ENCODE data around the gene SIL1.
"Not testable (repeated sequence)": the region's sequence is repeated elsewhere in the genome, so short reads cannot be mapped to it uniquely, and the experiment has no call there.

The SIL1 gene

DNA sequence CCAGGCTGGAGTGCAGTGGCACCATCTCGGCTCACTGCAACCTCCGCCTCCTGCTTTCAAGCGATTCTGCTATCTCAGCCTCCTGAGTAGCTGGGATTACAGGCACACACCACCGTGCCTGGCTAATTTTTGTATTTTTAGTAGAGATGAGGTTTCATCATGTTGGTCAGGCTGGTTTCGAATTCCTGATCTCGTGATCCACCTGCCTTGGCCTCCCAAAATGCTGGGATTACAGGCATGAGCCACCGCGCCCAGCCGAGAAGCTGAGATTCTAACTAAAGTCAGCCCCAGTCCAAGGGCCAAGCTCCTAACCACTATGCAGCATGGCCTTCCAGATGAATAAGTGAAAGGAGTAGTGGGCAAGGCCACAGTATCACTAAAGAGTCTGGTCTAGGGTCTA is 20.9 kb downstream of the SIL1 start:
- not testable (repeated sequence) for DNase-seq (ENCODE audit: low read depth in 2 of 2)

DNA sequence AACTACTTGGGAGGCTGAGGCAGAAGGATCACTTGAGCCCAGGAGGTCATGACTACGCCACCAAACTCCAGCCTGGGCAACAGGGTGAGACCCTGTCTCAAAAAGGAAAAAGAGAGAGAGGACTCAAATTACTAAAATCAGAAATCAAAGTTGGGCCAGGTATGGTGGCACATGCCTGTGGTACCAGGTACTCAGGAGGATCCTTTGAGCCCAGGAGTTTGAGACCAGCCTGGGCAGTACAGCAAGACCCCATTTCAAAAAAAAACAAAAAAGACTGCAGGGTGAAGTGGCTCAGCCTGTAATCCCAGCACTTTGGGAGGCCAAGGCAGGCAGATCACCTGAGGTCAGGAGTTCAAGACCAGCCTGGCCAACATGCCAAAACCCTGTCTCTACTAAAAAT is 23.8 kb downstream of the SIL1 start:
- DNase-seq (ENCODE audit: low read depth in 2 of 2) = not testable (repeated sequence)

DNA sequence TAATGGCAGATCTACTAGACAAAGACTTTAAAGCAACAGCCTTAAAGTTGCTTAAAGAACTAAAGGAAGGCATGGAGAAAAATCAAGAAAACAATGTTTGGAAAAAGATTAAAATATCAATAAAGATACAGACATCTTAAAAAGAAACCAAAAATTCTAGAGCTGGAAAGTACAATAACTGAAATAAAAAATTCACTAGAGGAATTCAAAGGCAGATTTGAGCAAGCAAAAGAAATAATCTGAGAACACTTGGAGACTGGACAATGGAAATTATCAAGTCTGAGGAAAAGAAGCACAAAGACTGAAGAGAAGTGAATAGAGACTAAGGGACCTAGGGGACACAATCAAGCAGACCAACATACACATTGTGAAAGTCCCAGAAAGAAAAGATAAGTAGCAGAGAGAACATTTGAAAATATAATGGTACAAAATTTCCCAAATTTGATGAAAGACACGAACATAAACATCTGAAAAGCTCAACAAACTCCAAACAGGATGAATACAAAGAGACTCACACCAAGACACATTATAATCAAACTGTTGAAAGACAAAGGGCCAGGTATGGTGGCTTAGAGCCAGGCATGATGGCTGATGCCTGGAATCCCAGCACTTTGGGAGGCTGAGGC is 26.3 kb downstream of the SIL1 start:
- DNase-seq (ENCODE audit: low read depth in 2 of 2) = no peak

DNA sequence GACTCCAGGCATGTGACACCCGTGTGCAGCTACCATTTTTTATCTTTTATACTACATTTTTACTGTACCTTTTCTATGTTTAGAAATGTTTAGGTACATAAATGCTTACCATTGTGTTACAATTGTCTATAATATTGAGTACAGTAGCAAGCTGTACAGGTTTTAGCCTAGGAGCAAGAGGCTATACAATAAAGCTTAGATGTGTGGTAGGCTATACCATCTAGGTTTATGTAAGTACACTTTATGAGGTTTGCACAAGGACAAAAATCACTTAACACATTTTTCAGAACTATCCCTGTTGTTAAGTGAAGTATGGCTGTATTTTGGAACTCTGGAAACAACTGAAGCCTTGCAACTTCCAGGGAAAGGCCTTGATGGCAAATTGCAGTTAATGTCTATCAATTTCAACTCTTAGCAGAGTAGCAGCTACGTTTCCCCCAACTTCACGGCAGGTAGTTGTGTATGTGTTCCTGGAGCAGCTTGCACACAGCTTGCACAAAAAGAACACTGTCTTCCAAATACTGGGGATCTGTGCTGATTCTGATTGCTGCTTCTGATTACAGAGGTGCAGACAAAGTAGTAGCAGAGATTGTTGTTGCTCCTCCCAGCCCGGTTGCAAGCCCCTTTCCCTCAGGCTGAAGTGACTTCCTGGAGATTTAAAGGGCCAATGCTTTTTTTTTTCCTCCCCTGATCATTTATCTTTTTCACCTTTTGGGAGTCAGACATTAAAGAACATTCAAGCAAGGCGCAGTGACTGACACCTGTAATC is 30.0 kb downstream of the SIL1 start:
- no peak for DNase-seq (ENCODE audit: low read depth in 2 of 2)

DNA sequence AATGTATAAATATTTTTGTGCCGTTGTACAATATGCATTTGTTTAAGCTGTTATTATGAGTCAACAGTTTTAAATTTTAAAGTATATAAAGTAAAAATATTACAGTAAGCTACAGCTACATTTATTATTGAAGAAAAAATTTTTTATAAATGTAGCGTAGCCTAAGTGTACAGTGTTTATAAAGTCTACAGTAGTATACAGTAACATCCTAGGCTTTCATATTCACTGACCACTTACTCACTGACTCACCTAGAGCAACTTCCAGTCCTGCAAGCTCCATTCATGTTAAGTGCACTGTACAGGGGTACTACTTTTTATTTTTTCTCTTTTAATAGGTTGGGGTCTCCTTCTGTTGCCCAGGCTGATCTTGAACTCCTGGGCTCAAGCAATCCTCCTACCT is 30.6 kb downstream of the SIL1 start:
- no peak for DNase-seq (ENCODE audit: low read depth in 2 of 2)

DNA sequence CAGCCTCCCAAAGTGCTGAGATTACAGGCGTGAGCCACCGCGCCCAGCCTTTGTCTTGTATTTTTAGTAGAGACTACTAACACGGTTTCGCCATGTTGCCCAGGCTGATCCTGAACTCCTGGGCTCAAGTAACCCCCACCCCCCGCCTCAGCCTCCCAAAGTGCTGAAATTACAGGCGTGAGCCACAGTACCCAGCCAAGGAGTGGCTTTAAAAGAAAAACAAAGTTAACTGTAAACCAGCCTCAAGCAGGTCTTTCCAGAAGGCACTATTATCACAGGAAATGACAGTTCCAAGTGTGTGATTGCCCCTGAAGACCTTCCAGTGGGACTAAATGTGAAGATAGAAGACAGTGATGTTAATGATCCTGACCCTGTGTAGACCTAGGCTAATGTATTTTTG is 31.1 kb downstream of the SIL1 start:
- no peak for DNase-seq (ENCODE audit: low read depth in 2 of 2)

DNA sequence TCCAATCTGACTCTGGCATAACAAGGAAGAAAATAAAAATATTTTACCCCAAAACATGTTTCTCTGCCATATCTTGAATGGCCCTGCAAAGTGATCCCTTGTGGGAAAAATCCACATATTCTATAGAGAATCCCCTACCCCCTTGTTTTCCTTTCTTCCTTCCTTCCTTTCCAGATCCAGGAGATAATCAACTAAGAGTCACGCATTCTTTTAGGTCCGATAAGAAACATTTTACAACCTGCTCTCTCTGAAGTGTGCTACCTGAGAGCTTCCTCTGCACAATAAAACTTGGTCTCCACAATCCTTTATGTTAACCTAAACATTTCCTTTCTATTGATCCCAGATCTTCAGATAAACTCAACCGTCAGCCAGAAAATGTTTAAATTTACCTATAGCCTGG is 33.3 kb downstream of the SIL1 start:
- not testable (repeated sequence) for DNase-seq (ENCODE audit: low read depth in 2 of 2)

DNA sequence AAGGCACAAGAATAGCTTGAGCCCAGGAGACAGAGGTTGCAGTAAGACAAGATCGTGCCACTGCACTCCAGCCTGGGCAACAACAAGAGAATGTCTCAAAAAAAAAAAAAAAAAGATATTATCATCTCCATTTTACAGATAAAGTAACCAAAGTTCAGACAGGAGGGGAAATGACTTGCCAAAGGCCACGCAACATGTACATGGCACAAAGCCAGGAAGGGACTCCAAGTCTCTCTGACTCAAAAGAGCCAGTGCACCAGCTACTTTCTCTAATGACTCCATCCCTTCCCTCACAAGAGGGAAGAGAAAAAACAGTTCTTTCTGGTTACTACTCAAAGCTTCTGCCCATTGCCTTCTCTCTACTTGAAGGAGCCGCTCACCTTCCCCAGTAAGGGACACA is 34.1 kb downstream of the SIL1 start:
- peak in 1 of 2 donors; percentile 5 for DNase-seq (ENCODE audit: low read depth in 2 of 2)

DNA sequence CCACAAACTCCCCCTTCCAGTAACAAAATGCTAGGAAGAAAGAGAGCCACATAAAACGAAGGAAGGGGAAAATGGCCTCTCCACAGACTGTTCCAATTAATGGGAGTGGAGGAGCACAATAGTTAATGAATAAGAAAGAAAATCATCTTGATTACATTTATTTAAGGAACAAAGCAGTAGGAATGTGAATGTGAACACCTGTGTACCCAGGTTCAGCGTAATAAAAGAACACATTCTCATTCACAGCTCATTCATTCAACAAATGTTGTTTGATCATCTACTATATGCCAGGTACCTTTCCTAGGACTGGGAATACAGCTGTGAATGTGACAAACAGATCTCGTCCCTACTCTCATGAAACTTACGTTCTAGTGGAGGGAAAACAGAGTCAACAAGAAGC is 35.7 kb downstream of the SIL1 start:
- DNase-seq (ENCODE audit: low read depth in 2 of 2) = no peak

DNA sequence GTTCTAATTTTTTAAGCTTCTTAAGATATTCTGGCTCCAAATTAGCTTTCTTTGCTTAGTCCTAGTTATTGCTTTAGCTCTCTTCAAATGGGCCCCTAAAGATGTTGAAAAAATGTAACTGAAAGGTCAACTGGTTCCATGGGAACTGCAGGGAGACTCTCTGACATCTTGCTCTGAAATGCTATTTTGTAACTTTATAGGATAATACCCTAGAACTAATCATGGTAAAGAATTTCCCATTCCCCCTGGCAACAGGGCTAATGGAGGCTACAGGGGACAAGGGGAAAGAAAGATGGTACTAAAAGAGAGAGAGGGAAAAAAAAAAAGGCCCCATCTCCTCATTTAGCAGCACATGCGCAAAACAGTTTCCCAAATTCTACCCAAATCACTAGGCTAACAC is 39.4 kb downstream of the SIL1 start:
- no peak for DNase-seq (ENCODE audit: low read depth in 2 of 2)

DNA sequence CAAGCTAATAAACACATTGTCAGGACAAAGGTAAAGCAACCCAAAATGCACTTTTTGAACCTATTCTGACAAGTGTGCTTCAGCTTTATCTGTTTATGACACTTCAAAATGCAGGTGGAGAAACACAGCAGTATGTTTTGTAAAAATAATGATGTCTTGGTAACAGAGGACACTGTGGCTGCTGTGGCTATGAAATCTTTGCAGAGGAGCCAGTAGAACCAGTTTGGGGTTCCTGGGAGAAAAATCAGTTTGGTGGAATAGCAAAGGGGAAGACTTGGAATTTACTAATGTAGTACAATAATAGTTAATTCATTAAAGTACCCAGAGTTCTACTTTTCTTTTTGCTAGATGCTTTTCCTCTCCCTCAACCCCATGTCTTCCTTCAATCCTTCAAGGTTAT is 40.6 kb downstream of the SIL1 start:
- DNase-seq (ENCODE audit: low read depth in 2 of 2) = no peak

DNA sequence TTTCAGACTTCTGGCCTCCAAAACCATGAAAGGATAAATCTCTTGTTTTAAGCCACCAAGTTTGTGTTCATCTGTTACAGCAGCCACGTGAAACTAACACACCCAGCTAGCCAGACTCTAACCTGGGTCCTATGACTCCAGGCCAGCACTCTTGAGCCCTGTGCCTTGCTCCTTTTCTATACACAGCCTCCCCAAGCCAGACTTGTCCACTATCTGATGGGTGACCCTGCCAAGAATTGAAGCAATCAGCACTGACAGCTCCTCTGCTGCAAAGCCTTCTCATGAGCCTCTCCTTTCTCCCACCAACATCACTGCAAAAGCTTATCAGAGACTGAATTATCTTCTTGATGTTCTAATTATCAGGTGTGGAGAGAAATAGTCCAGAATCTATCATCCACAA is 41.4 kb downstream of the SIL1 start:
- DNase-seq (ENCODE audit: low read depth in 2 of 2) = no peak

DNA sequence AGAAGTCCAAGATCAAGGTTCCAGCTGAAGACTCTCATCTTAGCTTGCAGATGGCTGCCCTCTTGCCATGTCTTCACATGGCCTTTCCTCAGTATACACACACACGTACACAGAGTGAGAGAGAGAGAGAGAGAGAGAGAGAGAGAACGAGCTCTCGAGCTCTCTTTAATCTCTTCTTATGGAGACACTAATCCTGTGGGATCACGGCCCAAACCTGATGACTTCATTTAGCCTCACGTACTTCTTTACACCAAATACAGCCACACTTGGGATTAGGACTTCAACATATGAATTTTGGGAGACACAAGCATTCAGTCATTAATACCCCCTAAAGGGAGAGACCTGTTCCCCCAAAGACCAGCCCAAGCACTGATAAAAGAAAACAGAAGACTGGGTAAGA is 42.8 kb downstream of the SIL1 start:
- no peak for DNase-seq (ENCODE audit: low read depth in 2 of 2)

DNA sequence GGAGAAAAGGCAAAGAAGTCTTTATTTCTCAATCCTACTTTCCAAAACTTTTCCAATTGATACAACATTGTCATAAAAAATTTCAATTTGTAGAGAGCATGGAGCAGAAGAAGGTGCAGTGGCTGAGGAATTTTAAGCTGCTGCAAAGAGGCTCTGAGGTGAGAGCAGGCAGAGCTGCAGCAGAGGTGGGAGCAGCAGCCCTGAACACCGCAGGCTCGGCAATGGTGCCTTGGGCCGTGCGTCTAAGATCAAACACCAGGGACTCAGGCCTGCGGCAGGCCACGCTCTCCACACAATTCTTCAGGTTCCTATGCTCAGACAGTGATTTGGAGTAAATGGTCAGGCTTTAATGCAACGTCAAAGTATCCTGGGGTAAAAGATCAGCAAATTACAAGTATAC is 46.3 kb downstream of the SIL1 start:
- DNase-seq (ENCODE audit: low read depth in 2 of 2) = no peak

DNA sequence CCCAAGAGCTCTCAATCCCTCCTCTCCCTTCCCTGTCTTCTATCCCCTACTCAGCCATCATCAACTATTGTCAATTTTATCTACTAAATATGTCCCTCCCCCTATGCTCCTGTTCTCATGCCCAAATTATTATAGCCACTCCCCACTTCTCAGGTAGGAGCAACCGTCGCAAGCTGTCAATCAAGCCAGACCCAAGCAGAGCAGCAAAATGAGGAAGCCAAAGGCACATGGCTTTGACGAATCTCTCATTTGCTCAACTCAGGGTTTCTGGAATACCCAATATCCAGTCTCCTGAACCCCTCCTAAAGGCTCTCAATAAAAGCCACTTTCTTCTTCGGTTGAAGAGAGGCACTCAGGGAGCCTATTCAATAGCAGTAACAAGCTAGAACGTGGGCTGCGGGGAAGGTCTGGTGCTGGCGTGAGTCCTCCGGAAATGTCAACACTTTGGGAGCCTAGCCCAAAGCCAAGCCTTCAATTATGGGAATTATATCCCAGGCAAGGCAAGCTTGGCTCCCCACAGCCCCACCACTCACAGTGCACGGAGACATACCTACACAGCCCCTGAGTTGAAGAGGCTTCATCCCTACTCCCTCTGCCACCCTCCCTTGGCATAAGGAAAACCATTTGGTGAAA is 47.7 kb downstream of the SIL1 start:
- DNase-seq (ENCODE audit: low read depth in 2 of 2) = no peak

DNA sequence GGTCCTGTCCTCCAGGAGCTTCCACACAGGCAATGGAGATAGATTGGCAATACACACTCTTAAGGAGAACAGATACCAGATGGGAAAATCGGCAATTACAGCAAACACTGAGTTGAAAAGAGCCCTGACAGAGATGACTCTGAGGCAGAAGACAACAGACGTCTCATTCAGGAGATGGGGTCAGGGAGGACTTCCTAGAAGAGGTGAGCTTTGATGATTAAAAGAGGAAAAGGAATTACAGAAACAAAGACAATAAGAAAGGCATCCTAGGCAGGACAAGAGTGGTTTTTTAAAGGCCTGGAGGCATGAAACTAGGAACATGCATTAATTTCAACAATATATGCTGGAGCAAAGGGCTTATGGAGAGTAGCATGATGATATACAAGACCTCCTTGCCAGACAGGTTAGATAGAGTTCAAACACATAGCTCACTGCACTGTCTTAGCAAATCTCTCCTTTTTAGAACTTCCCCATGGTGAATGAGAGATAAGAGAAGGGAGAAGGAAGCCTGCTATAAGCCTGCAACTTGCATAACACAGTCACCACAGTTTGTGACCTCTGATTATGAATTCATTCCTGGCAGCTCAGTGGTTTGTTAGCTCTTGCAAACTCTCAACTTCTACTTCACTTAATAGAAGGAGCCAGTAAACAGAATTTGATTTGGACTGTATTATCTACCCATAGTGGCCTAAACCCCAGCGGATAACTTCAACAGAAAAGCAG is 48.5 kb downstream of the SIL1 start:
- no peak for DNase-seq (ENCODE audit: low read depth in 2 of 2)

DNA sequence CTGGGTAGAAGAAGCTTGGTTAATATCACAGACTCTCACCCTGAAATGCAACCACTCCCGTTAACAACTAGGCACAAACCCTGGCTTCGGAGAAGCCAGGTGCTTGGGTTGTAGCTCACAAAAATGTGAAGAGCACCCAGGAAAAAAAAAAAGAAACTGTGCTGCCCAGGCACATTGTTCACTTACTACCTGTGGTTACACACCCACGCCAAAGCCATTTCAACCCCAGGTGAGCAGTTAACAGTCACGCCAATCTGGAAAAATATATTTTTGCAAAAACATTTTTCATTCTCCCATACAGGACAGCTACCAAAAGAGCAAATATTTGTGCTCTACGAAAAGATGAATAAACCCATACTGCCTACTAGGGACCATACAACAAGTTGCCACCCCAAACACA is 49.2 kb downstream of the SIL1 start:
- no peak for DNase-seq (ENCODE audit: low read depth in 2 of 2)

DNA sequence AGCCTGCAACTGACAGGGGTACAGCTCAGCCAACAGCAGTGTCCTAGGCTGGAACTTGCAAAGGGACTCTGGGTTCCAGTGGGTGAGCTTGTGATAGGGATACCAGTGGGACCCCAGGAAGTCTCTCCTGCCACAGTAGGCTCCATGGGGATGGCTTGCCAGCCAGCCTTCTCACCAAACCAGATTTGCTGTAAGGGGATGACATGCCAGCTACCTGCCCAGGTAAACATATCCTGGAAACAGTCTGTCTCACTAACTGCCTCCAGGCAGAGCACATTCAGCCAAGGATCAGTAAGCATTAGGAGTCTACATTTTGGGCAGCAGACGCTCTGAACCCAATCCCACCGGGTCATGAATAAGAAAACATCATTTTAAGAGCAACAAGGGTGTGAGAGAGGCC is 49.9 kb downstream of the SIL1 start:
- no peak for DNase-seq (ENCODE audit: low read depth in 2 of 2)

DNA sequence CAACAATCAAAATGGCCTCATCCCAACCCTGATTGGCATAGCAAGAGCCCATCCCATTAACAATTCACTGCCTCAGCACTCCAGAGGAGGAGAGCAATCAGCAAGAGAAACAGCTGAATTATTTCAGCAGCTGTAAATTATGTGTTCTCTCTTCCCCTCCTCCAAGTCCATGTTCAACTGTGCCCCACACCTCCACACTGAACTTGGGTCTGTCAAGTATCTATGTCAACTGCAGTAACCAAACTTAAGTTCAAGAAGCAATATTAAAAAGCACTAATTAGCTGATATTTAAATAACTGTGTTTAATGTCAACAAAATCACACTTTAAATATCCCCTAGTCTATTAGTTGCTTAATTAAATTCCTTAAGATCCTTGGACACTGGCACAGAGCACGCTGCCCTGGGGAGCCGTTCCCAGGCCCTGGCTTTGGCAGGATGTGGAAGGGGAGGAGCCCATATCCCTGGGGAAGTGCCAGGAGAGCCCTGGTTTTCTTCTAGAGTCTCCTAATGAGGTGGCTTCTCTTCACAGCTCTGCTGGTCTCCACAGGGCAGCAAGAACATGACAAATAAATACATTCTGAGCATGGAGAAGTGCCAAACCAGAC is 50.6 kb downstream of the SIL1 start:
- no peak for DNase-seq (ENCODE audit: low read depth in 2 of 2)

DNA sequence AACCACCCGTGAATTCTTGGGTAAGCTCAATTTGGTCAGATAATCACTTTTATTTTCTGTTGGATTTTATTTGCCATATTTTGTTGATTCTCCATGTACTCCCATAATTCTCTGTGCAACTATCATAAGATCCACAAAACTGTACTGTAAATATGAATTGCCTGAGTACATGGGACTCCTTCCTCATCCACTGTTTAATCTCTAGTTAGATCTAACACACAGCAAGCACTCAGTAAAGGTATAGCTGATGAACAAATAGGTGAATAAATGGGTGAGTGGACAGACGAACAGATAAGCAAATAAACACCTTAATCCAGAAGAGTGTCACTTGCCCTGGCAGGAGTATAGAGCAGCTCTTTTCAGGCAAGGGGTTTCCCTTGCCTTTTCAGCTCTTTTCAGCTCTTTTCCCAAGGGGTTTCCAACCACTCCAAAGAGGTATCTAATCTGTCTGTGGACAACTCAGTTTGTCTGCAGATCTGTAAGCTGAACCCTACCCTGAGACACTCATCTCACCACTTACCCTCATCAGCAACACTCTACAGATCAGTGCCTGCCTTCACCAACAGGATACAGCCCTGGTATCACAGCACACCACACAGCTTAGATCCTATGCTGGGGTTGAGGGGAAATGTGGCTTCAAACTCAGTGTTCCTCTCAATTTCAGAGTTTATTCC is 51.2 kb downstream of the SIL1 start:
- no peak for DNase-seq (ENCODE audit: low read depth in 2 of 2)

DNA sequence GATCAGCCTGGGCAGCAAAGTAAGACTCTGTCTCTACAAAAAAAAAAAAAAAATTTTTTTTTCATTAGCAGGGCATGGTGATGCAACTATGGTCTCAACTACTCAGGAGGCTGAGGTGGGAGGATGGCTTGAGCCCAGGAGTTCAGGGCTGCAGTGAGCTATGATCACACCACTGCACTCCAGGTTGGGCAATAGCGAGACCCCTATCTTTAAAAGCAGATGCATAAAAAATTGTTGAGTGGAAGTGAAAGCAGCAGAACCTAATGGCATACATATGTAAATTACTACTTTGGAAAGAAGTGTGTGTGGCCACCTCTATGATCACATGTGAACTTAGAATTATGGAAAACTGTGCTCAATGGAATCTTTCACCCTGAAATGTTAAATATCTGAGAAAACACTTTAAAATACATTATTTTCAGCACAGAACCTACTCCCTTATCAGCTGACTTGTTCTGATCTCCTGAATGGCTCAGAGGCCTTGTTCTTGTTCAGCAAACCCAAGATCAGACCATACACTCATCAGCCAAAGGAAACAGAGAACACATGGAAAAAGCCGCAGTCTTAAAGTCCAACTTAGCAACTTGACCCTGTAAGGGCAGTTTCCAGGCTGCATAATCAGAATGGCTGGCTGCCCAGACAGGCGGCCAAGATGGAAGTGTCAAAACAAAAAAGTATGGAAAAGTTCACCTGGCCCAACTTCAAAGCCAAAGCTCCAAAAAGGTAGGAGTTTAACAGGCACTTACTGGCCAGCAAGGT is 56.5 kb downstream of the SIL1 start:
- DNase-seq (ENCODE audit: low read depth in 2 of 2) = no peak

Data from stimulated activated CD8-positive, alpha-beta memory T cell treated with anti-CD3 and anti-CD28 coated beads, Interleukin-15, amount 100 ng/mL, for 48 hours (primary cell).